HepG2 (cell line): Measurements from ENCODE around the gene PDIA5. TPM values are rescaled to one million over a fixed set of nuclear protein-coding genes. Genes with fewer than 3 reads are reported as not detected.

Experiments used
- ATM ChIP-seq: fragments of 450-650 bp; IDR thresholded peaks from 2 replicates; pipeline ENCODE4 v1.7.1; 2017; ENCODE audit warnings: mild to moderate bottlenecking, borderline replicate concordance
- CREB1 ChIP-seq, 2 experiments: fragments of 450-650 bp in 1 of 2; IDR thresholded peaks; 2 replicates each; pipeline ENCODE4 v1.6.1; 2016 to 2017; ENCODE audit warnings: control low read depth in 1 of 2, mild to moderate bottlenecking in 1 of 2, missing compliant biosample characterization in 1 of 2, missing genetic modification characterization in 1 of 2
- ELF3 ChIP-seq: IDR thresholded peaks from 2 replicates; pipeline ENCODE4 v1.6.1; 2016; ENCODE audit warnings: missing genetic modification reagents, missing compliant biosample characterization
- ERF ChIP-seq: IDR thresholded peaks from 2 replicates; pipeline ENCODE4 v1.6.1; 2018; ENCODE audit warnings: missing biosample characterization, missing genetic modification reagents
- NFIB ChIP-seq: sonication (generic); formaldehyde crosslinking; IDR thresholded peaks from 2 replicates; pipeline ENCODE4 v1.9.0; 2021; ENCODE audit warnings: missing genetic modification reagents, mild to moderate bottlenecking, borderline replicate concordance
- PHB2 ChIP-seq: fragments of 450-650 bp; IDR thresholded peaks from 2 replicates; pipeline ENCODE4 v1.6.1; 2018; ENCODE audit not compliant: partially characterized antibody
- PHF21A ChIP-seq: sonication (generic); formaldehyde crosslinking; IDR thresholded peaks from 2 replicates; pipeline ENCODE4 v1.5.0; 2020; ENCODE audit warnings: mild to moderate bottlenecking, missing genetic modification reagents
- PHF8 ChIP-seq: sonication (generic); formaldehyde crosslinking; IDR thresholded peaks from 2 replicates; pipeline ENCODE4 v1.5.0; 2020; ENCODE audit warnings: missing genetic modification reagents
- TCF7 ChIP-seq: sonication (generic); IDR thresholded peaks from 2 replicates; pipeline ENCODE4 v1.6.1; 2016; ENCODE audit warnings: antibody characterized with exemption, low read depth
- TOPORS ChIP-seq: sonication (generic); formaldehyde crosslinking; IDR thresholded peaks from 2 replicates; pipeline ENCODE4 v1.8.0; 2023; ENCODE audit warnings: mild to moderate bottlenecking, missing genetic modification reagents
- XBP1 ChIP-seq: sonication (generic); formaldehyde crosslinking; IDR thresholded peaks from 2 replicates; pipeline ENCODE4 v1.5.0; 2020; ENCODE audit warnings: missing genetic modification reagents
- ZBTB42 ChIP-seq: sonication (generic); formaldehyde crosslinking; IDR thresholded peaks from 2 replicates; pipeline ENCODE4 v1.5.0; 2020; ENCODE audit warnings: mild to moderate bottlenecking, missing genetic modification reagents
- ZNF17 ChIP-seq: sonication (generic); formaldehyde crosslinking; IDR thresholded peaks from 2 replicates; pipeline ENCODE4 v1.5.0; 2020; ENCODE audit warnings: mild to moderate bottlenecking, missing genetic modification reagents
- ZNF224 ChIP-seq: sonication (generic); formaldehyde crosslinking; IDR thresholded peaks from 2 replicates; pipeline ENCODE4 v1.5.0; 2020; ENCODE audit warnings: mild to moderate bottlenecking, missing genetic modification reagents
- ZNF44 ChIP-seq: sonication (generic); formaldehyde crosslinking; IDR thresholded peaks from 2 replicates; pipeline ENCODE4 v1.5.1; 2020; ENCODE audit warnings: mild to moderate bottlenecking, missing genetic modification reagents
- ZNF451 ChIP-seq: sonication (generic); formaldehyde crosslinking; IDR thresholded peaks from 2 replicates; pipeline ENCODE4 v1.5.0; 2020; ENCODE audit warnings: mild to moderate bottlenecking, missing genetic modification reagents
- ZNF510 ChIP-seq: sonication (generic); formaldehyde crosslinking; IDR thresholded peaks from 2 replicates; pipeline ENCODE4 v1.4.0; 2020; ENCODE audit warnings: low read depth, mild to moderate bottlenecking, missing genetic modification reagents
- ZNF773 ChIP-seq: sonication (generic); formaldehyde crosslinking; IDR thresholded peaks from 2 replicates; pipeline ENCODE4 v1.4.0; 2020; ENCODE audit warnings: missing genetic modification reagents, borderline replicate concordance
- ZNF841 ChIP-seq: sonication (generic); formaldehyde crosslinking; IDR thresholded peaks from 2 replicates; pipeline ENCODE4 v1.8.1; 2023; ENCODE audit warnings: missing genetic modification reagents, borderline replicate concordance
- polyA plus RNA-seq, 8 experiments: library from polyadenylated mRNA; depleted of rRNA in 3 of 8; stranded (reverse) in 7 of 8; unstranded in 1 of 8; fragments of >200 nt; fragmentation: Illumina TruSeq in 4 of 8; extraction: Trizol in 4 of 8; gene quantifications; 2 replicates each; pipeline versions ENCODE4 v1.2.1 to v1.2.3, GENCODE V29; 2011 to 2016; ENCODE audit warnings: low read depth in 4 of 8, missing spikeins in 1 of 8, mixed read lengths in 1 of 8; ENCODE audit not compliant: insufficient read depth in 1 of 8
- total RNA-seq, 5 experiments: library from RNA; depleted of rRNA; stranded (reverse); fragments of >200 nt; fragmentation: Illumina TruSeq; extraction: Trizol; gene quantifications; 2 replicates each; pipeline ENCODE4 v1.2.3, GENCODE V29; 2016; ENCODE audit warnings: low read depth in 1 of 5
- TF ChIP-seq, protein P1 (sequence below): IDR thresholded peaks from 2 replicates; pipeline ENCODE4 v1.6.1; 2016; ENCODE audit warnings: missing compliant biosample characterization, missing genetic modification reagents, borderline replicate concordance
- TF ChIP-seq, protein P2 (sequence below): sonication (generic); formaldehyde crosslinking; IDR thresholded peaks from 2 replicates; pipeline ENCODE4 v1.4.0; 2020; ENCODE audit warnings: missing genetic modification reagents, borderline replicate concordance
- TF ChIP-seq, protein P3 (sequence below): sonication (generic); formaldehyde crosslinking; IDR thresholded peaks from 2 replicates; pipeline ENCODE4 v1.8.1; 2023; ENCODE audit warnings: mild to moderate bottlenecking, inconsistent platforms, moderate library complexity, missing genetic modification reagents, borderline replicate concordance
- TF ChIP-seq, protein P4 (sequence below): IDR thresholded peaks from 2 replicates; pipeline ENCODE4 v1.4.0; 2020; ENCODE audit warnings: mild to moderate bottlenecking, missing genetic modification reagents

The PDIA5 gene
- total and polyA plus RNA-seq, 2 of the 13 experiments (the other 11 are each of a cell fraction or from before 2014, with no cell fraction given), result 51.3 to 74.3 TPM

GRCh38 chr3:123201557-123202427 is 135.0 kb downstream of the PDIA5 start, which contains the start of gene SEC22A (continued):
- TF ChIP-seq, protein P1, sequence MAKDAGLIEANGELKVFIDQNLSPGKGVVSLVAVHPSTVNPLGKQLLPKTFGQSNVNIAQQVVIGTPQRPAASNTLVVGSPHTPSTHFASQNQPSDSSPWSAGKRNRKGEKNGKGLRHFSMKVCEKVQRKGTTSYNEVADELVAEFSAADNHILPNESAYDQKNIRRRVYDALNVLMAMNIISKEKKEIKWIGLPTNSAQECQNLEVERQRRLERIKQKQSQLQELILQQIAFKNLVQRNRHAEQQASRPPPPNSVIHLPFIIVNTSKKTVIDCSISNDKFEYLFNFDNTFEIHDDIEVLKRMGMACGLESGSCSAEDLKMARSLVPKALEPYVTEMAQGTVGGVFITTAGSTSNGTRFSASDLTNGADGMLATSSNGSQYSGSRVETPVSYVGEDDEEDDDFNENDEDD (CRISPR knock-in tag), result peak; percentile 70; the same call in 1 of the 2 replicates
- no peak for TF ChIP-seq XBP1 (CRISPR knock-in tag)
- TF ChIP-seq, protein P2, sequence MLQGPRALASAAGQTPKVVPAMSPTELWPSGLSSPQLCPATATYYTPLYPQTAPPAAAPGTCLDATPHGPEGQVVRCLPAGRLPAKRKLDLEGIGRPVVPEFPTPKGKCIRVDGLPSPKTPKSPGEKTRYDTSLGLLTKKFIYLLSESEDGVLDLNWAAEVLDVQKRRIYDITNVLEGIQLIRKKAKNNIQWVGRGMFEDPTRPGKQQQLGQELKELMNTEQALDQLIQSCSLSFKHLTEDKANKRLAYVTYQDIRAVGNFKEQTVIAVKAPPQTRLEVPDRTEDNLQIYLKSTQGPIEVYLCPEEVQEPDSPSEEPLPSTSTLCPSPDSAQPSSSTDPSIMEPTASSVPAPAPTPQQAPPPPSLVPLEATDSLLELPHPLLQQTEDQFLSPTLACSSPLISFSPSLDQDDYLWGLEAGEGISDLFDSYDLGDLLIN, result no peak; the same call in 1 of the 2 replicates
- 0 out of 2 replicates have a peak, but pooled peaks have one; percentile 38 for TF ChIP-seq PHF21A (CRISPR knock-in tag)
- no peak for TF ChIP-seq TCF7
- TF ChIP-seq, protein P3, sequence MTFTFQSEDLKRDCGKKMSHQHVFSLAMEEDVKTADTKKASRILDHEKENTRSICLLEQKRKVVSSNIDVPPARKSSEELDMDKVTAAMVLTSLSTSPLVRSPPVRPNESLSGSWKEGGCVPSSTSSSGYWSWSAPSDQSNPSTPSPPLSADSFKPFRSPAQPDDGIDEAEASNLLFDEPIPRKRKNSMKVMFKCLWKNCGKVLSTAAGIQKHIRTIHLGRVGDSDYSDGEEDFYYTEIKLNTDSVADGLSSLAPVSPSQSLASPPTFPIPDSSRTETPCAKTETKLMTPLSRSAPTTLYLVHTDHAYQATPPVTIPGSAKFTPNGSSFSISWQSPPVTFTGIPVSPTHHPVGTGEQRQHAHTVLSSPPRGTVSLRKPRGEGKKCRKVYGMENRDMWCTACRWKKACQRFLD (CRISPR knock-in tag), result 0 out of 2 replicates have a peak, but pooled peaks have one; percentile 23
- no peak for TF ChIP-seq ZNF451
- TF ChIP-seq ZNF224, result no peak
- TF ChIP-seq, protein P4, sequence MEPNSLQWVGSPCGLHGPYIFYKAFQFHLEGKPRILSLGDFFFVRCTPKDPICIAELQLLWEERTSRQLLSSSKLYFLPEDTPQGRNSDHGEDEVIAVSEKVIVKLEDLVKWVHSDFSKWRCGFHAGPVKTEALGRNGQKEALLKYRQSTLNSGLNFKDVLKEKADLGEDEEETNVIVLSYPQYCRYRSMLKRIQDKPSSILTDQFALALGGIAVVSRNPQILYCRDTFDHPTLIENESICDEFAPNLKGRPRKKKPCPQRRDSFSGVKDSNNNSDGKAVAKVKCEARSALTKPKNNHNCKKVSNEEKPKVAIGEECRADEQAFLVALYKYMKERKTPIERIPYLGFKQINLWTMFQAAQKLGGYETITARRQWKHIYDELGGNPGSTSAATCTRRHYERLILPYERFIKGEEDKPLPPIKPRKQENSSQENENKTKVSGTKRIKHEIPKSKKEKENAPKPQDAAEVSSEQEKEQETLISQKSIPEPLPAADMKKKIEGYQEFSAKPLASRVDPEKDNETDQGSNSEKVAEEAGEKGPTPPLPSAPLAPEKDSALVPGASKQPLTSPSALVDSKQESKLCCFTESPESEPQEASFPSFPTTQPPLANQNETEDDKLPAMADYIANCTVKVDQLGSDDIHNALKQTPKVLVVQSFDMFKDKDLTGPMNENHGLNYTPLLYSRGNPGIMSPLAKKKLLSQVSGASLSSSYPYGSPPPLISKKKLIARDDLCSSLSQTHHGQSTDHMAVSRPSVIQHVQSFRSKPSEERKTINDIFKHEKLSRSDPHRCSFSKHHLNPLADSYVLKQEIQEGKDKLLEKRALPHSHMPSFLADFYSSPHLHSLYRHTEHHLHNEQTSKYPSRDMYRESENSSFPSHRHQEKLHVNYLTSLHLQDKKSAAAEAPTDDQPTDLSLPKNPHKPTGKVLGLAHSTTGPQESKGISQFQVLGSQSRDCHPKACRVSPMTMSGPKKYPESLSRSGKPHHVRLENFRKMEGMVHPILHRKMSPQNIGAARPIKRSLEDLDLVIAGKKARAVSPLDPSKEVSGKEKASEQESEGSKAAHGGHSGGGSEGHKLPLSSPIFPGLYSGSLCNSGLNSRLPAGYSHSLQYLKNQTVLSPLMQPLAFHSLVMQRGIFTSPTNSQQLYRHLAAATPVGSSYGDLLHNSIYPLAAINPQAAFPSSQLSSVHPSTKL, result peak; percentile 18; the same call in 1 of the 2 replicates
- 0 out of 2 replicates have a peak, but pooled peaks have one; percentile 59 for TF ChIP-seq ZBTB42
- TF ChIP-seq ZNF773, result no peak
- TF ChIP-seq ERF, result peak; percentile 47
- TF ChIP-seq TOPORS (CRISPR knock-in tag), result no peak
- no peak; the same call in 1 of the 2 replicates for TF ChIP-seq ELF3 (CRISPR knock-in tag)
- no peak for TF ChIP-seq ATM
- no peak for TF ChIP-seq PHB2
- peak; percentile 22; the same call in 1 of the 2 replicates for TF ChIP-seq ZNF510 (CRISPR knock-in tag)
- TF ChIP-seq ZNF44, result no peak
- no peak for TF ChIP-seq NFIB (CRISPR knock-in tag)
- TF ChIP-seq PHF8 (CRISPR knock-in tag), result peak; percentile 90
- TF ChIP-seq ZNF17 (CRISPR knock-in tag), result no peak
- TF ChIP-seq CREB1 (IDR thresholded peaks at IDR 0.05), result peak; percentile 82
- TF ChIP-seq CREB1 (CRISPR knock-in tag; IDR thresholded peaks at IDR 0.05), result peak; percentile 83
- TF ChIP-seq ZNF841 (CRISPR knock-in tag), result no peak
